Measurements from ENCODE around the gene CDCA4. TPM values are rescaled to one million over a fixed set of nuclear protein-coding genes. Genes with fewer than 3 reads are reported as not detected.
A peak's percentile ranks its signal among the peaks of the same experiment; 100 is the strongest.
"Not testable (repeated sequence)": the region's sequence is repeated elsewhere in the genome, so short reads cannot be mapped to it uniquely, and the experiment has no call there.

Gene CDCA4
- total RNA-seq, 1 donor from 2014 or later: 26.3 TPM

GRCh38 chr14:105058521-105059034, 37.7 kb upstream of the CDCA4 start:
- no peak for DNase-seq (ENCODE audit: low read depth in 2 of 2)

DNA sequence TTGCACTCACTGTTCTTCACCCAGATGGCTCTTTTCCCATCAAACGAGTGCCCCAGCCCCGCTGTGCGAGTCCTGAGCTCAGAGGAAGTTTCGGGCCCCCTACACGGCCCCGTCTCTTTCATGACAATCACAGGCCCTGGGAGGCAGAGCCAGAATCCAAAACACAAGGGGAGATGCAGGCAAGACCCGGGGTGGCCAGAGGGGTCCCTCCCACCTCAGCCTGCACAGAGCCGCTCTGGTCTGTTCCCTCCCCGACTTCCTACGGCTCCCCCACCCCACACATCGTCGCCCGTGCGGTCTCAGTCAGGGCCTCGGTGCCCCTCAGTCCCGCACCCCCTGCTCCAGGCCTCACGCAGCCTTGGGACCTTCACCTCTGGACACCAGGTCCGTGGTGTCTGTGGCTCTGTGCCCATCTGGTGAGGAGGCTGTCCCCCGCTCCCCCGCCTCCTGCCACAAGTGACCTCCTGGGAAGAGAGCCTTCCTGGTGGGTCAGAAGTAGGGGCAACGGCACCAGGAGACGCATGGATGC, 35.5 kb upstream of the CDCA4 start:
- no peak for DNase-seq (ENCODE audit: low read depth in 2 of 2)

DNA sequence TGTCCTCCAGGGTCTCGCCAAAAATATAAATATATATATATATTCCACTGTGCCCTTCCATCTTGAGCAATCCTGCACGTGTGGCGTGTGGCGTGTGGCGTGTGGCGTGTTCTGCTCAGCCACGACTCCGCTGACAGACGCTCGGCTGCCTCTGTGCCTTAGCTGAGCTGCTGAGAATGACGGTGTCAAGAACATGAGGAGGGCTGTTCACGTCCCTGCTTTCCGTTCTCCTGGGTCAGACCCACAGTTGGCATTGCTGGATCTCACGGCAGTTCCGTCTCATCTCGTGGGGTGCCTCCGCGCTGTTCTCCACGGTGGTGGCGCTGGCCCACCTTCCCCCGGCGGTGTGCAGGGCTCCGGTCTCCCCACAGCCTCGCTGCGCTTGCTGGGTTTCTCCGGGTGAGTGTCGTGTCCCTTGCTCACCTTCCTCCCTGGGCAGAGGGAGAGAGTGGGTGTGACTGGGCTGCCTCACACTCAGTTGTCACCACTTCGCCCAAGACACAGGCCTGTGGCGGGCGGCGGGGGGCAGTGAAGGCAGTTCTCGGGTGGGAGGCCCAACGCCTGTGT, 34.9 kb upstream of the CDCA4 start:
- DNase-seq (ENCODE audit: low read depth in 2 of 2): no peak

- no peak for DNase-seq (ENCODE audit: low read depth in 2 of 2)
Measured at GRCh38 chr14:105055334-105055733, 34.5 kb upstream of the CDCA4 start.

DNA sequence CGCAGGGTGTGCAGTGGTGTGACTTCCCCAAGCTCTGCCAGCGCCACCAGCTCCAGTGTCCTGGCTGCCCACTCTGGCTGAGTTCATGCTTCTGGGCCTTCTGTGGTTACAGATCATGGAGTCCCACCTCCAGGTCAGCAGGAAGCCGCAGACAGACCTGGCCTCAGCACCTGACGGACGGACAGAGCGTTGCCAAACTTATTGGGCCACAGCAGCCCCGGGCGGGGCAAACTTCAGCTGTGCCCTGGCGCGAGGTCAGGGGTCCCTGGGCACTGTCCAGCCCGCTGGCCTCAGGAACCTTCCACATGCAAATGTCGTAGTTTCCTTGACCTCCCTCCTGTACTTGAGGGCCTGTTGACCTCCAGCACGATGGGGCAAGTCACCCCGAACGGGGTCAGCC, 33.1 kb upstream of the CDCA4 start:
- DNase-seq (ENCODE audit: low read depth in 2 of 2): no peak

GRCh38 chr14:105053421-105053820, 32.5 kb upstream of the CDCA4 start:
- no peak for DNase-seq (ENCODE audit: low read depth in 2 of 2)

- no peak for DNase-seq (ENCODE audit: low read depth in 2 of 2)
Measured at GRCh38 chr14:105052110-105052458, 31.2 kb upstream of the CDCA4 start.

DNA sequence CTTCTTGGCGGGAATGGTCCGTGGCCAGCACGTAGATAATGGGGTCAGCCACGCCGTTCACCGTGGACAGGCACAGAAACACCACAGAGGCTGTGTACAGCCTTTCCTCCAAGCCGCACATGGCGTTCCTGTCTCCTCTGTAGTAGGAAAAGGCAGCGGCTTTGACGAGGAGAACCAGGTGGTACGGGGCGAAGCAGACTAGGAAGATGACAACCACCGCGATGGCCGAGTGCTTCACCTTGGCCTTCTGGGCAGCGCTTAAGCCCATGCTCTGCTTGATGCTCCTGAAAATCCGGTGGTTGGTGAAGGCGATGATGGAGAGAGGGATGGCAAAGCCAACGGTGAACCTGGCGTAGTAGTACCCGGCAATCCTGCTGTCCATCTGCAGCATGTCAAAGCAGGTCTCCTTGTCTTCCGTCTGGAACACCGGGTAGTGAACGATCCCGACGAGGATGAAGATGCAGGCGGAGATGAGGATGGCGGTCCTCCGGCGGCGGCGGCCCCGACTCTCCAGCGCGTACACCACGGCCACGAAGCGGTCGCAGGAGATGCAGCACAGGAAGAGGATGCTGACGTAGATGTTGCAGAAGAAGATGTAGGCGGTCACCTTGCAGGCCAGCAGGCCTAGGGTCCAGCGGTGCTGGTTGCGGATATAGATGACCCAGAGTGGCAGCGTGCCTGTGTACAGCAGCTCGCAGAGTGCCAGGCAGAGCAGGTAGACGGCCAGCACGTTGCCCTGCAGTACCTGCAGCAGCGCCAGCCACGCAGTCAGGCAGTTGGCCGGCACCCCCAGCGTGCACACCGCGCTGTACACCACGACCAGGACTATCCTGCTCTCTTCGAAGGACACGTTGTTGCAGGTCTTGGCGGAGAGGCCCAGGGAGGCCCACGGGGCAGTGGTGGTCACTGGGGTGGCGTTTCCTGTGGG, 30.6 kb upstream of the CDCA4 start:
- DNase-seq (ENCODE audit: low read depth in 2 of 2): no peak

DNA sequence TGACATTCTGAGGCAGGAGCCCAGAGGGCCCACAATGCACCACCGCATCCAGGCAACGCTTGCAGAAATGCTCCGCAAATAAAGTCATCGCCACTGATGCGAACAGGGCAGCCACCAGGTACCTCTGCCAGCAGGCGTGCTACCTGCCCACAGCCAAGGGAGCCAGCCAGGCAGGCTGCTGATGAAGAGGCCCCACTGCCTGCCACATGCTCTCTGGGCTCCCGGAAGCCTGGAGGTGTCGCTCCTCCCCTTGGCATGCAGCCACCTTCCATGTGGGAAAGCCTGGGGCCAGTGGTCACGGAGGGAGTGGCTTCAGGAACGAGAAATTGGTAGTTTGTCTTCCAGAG, 29.6 kb upstream of the CDCA4 start:
- DNase-seq (ENCODE audit: low read depth in 2 of 2): peak; percentile 17 to 29

GRCh38 chr14:105049753-105050550, 29.1 kb upstream of the CDCA4 start:
- DNase-seq (ENCODE audit: low read depth in 2 of 2): no peak

DNA sequence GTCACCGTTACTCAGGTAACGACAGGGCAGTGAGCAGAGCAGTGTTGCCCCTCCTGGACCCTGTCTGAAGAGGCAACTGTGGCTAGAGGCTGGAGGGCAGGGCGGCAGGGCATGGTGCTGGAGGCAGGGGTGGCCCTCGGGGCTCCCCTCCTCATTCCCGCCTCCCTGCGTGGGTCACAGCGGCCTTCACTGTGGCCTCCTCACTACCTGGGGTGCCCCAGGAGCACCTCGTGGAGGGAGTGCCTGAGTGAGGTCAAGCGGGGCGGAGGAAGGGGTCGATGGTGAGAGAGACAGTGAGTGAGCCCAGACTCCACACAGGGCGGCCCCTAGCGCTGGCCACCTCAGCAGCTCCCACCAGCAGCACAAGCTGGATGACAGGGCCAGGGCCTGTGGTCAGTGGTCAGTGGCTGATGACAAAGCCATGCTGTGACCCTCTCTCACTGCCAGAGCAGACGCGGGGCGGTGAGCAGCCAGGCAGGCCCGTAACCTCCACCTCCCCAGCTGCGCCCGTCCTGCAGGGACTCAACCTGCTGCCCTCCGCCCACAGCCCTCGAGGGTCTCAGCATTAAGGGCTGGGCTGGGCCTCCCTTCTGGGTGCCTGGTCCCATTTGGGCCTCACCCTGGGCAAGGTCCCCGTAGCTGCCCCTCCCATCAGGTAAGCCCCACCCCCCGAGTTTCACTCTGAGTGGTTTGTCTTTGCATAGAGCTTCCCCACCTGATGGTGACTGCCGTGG, 26.6 kb upstream of the CDCA4 start:
- no peak for DNase-seq (ENCODE audit: low read depth in 2 of 2)

DNA sequence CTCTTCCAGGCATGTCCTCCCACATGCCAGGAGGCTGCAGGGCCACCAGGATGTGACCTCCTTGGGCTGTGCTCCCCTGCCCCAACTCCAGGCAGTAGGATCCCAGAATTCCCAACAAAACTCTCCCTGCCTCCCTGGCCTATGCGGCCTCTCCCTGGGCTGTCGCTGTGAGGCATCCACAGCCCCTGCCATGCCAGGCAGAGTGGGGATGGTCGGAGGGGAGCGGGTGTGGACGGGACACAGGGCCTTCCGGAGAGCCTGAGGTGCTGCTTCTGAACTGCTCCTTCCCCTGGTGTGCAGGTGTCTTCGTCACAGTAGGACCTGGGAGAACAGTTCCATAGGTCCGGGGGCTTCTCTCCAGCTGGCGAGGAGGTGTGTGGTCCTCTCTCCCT, 26.0 kb upstream of the CDCA4 start:
- DNase-seq (ENCODE audit: low read depth in 2 of 2): no peak

GRCh38 chr14:105045710-105046326, 24.9 kb upstream of the CDCA4 start:
- peak; percentile 47 to 81 for DNase-seq (ENCODE audit: low read depth in 2 of 2)

DNA sequence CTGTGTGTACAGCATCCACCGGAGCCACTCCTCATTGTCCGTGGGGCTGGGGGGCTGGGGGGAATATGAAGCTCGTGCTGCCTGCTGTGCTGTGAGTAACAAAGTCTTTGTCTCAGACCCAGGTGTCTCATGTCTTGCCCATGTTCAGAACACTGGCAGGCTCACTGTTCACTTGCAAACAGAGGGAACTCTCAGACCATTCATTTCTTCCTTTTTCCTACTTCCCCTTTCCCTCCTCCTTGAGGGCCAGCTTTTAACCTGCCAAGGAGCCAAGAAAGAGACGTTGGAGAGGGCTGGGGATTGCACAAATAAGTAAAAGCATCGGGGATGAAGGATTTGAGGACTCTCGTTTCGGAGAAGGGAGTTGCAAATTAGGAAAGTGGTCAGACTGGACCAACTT, 22.8 kb upstream of the CDCA4 start:
- DNase-seq (ENCODE audit: low read depth in 2 of 2): no peak

- DNase-seq (ENCODE audit: low read depth in 2 of 2): no peak
Measured at GRCh38 chr14:105042813-105043212, 21.9 kb upstream of the CDCA4 start.

GRCh38 chr14:105041841-105042765, 21.2 kb upstream of the CDCA4 start:
- DNase-seq (ENCODE audit: low read depth in 2 of 2): no peak

GRCh38 chr14:105039458-105040205, 18.7 kb upstream of the CDCA4 start:
- no peak for DNase-seq (ENCODE audit: low read depth in 2 of 2)

DNA sequence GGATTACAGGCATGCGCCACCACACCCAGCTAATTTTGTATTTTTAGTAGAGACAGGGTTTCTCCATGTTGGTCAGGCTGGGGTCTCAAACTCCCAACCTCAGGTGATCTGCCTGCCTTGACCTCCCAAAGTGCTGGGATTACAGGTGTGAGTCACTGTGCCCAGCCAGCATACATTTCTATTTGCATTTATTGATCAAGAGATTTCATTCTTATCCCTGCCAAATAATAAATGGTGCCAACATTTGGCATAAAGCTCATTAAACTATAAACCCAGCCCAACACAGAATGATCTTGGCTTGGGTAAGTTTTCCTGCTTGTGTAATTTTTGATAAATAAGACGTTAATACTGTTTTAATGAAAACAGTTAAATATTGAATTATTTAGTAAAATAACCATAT, 14.7 kb upstream of the CDCA4 start:
- not testable (repeated sequence) for DNase-seq (ENCODE audit: low read depth in 2 of 2)

Data from dermis microvascular lymphatic vessel endothelial cell (primary cell).